Breast epithelium (tissue), 3 donors: ENCODE measurements around the gene SPATA12.

Source experiments
- CTCF ChIP-seq, 3 donors: fragments of 450-650 bp; IDR thresholded peaks; one replicate each; pipeline ENCODE4 v1.5.1; 2016 to 2017; ENCODE audit warnings: antibody characterized with exemption in 3 of 3, mild to moderate bottlenecking in 3 of 3, moderate library complexity in 3 of 3
- POLR2AphosphoS5 ChIP-seq, 3 donors: sonication (generic); formaldehyde crosslinking; IDR thresholded peaks; one replicate each; pipeline ENCODE4 v1.6.1; 2017; ENCODE audit warnings: antibody characterized with exemption in 3 of 3

GRCh38 chr3:57038466-57039164 lies 21.8 kb upstream of the SPATA12 start:
- no peak for TF ChIP-seq CTCF (IDR thresholded peaks at IDR 0.05)
- no peak for TF ChIP-seq POLR2AphosphoS5 (IDR thresholded peaks at IDR 0.05)
